ENCODE data around the gene RPL7A.

GRCh38 chr9:133362359-133363044, 14.5 kb downstream of the RPL7A start:
- TF ChIP-seq, protein P1, sequence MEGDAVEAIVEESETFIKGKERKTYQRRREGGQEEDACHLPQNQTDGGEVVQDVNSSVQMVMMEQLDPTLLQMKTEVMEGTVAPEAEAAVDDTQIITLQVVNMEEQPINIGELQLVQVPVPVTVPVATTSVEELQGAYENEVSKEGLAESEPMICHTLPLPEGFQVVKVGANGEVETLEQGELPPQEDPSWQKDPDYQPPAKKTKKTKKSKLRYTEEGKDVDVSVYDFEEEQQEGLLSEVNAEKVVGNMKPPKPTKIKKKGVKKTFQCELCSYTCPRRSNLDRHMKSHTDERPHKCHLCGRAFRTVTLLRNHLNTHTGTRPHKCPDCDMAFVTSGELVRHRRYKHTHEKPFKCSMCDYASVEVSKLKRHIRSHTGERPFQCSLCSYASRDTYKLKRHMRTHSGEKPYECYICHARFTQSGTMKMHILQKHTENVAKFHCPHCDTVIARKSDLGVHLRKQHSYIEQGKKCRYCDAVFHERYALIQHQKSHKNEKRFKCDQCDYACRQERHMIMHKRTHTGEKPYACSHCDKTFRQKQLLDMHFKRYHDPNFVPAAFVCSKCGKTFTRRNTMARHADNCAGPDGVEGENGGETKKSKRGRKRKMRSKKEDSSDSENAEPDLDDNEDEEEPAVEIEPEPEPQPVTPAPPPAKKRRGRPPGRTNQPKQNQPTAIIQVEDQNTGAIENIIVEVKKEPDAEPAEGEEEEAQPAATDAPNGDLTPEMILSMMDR (IDR thresholded peaks at IDR 0.05) = no peak
- TF ChIP-seq KAT7 (CRISPR knock-in tag; IDR thresholded peaks at IDR 0.05; ENCODE audit: borderline replicate concordance) (no peak), ZBTB21 (CRISPR knock-in tag; IDR thresholded peaks at IDR 0.05; ENCODE audit: borderline replicate concordance) (no peak), TCF7 (CRISPR knock-in tag; IDR thresholded peaks at IDR 0.05; ENCODE audit: low read depth) (no peak), SOX15 (CRISPR knock-in tag; IDR thresholded peaks at IDR 0.05) (no peak), E2F4 (CRISPR knock-in tag; IDR thresholded peaks at IDR 0.05; ENCODE audit: borderline replicate concordance, low read depth) (no peak), PREB (CRISPR knock-in tag; IDR thresholded peaks at IDR 0.05; ENCODE audit: borderline replicate concordance) (no peak), ARID4B (CRISPR knock-in tag; IDR thresholded peaks at IDR 0.05; ENCODE audit: borderline replicate concordance) (no peak), IRF1 (CRISPR knock-in tag; IDR thresholded peaks at IDR 0.05) (no peak), MAX (CRISPR knock-in tag; IDR thresholded peaks at IDR 0.05) (no peak)
- TF ChIP-seq, protein P2, sequence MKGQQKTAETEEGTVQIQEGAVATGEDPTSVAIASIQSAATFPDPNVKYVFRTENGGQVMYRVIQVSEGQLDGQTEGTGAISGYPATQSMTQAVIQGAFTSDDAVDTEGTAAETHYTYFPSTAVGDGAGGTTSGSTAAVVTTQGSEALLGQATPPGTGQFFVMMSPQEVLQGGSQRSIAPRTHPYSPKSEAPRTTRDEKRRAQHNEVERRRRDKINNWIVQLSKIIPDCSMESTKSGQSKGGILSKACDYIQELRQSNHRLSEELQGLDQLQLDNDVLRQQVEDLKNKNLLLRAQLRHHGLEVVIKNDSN (CRISPR knock-in tag; IDR thresholded peaks at IDR 0.05) = no peak
- TF ChIP-seq, protein P3, sequence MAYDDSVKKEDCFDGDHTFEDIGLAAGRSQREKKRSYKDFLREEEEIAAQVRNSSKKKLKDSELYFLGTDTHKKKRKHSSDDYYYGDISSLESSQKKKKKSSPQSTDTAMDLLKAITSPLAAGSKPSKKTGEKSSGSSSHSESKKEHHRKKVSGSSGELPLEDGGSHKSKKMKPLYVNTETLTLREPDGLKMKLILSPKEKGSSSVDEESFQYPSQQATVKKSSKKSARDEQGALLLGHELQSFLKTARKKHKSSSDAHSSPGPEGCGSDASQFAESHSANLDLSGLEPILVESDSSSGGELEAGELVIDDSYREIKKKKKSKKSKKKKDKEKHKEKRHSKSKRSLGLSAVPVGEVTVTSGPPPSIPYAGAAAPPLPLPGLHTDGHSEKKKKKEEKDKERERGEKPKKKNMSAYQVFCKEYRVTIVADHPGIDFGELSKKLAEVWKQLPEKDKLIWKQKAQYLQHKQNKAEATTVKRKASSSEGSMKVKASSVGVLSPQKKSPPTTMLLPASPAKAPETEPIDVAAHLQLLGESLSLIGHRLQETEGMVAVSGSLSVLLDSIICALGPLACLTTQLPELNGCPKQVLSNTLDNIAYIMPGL (CRISPR knock-in tag; IDR thresholded peaks at IDR 0.05) = no peak

Data from WTC11 (cell line).